NK-92 (cell line): ENCODE data around the gene ABHD12.
"Not testable (repeated sequence)": the region's sequence is repeated elsewhere in the genome, so short reads cannot be mapped to it uniquely, and the experiment has no call there.

Source experiments
- DNase-seq: peaks from one replicate; lab custom pipeline; 2025; ENCODE audit not compliant: unreplicated experiment; lab: John Stamatoyannopoulos, UW

The ABHD12 gene

DNA sequence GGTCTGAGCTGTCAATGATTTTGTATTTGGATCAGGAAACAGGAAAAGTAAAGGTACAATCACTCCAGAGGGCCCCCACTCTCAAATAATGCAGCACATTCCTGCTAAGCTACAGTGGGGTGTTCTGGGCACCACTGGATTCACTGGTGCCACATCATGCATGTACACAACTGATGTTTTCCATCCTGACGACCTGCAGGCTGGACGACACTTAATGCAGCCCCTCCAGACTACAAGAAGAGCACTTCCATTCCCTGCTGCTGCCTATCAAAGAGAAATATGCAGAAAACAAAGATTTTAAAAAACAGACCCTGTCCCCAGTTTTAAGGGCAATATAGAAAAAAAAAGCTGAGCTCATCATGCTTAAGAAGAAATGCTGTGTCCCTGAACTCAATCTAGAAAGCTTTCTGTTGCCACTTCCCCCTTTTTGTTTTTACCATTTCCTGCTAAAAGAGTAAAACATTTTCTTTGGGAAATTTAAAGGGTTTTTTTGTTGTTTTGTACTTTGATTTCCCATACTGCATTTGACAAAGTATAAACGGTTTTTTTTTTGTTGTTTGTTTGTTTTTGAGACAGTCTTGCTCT lies 35.5 kb downstream of the ABHD12 start:
- DNase-seq: no peak

DNA sequence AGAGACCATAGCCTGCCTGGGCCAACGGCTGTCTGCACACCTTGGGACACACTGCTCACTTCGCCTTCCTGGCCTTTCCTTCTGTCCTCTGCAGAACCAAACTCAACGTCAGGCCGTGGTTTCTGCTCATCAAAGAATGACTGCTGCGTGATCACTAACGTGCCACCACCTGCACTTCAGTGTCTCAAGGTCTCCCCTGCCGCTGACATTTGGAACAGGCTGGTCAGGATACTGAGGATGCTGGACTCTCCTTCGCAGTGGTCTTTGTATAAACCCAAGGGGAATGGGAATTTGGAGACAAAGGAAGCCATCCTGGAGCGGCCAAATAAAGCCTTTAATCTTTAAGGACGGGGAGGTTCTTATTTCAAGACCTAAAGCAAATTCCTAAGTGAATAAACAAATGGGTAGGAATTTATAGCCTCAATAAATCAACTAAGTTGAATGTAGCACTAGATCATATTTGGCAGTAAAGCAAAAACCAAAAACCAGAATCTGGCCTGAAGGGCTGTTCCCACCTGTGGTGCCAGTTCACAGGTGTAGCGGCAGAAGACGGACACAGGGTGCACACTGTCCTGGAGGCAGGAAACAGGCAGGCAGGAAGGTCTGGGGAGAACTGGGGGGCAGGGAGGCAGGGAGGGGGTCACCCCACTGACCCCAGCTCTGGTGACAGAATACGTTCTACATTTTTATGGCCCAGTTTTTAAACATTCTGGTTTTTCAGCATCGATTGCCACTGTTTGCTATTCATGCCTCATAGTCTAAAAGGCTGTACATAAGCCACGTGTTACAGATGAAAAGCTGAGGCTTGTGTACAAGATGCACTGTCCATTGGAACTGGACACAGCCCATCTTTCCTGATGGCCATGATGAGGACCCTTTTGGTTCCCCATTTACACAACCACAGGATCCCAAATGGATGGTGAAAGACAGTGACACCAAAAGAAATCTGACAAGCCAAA lies 36.6 kb downstream of the ABHD12 start:
- DNase-seq: no peak

DNA sequence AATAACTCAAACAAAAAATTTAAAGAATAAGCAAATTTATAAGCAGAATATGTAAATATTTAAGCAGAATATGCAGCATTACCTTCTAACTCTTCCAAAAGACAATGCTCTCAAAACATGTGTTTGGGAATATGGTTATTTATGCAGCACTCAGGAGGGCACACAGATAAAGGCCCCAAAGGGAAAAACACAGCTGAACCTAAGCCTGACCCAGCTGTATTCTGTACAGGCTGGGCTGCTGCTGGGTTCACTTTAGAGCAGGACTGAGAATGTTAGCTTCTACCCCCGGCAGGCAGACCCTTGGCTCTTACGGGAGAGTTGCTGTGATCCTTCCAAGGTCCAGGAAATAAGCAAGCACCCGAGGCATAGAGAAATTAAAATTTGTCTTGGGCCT lies 37.3 kb downstream of the ABHD12 start:
- no peak for DNase-seq

DNA sequence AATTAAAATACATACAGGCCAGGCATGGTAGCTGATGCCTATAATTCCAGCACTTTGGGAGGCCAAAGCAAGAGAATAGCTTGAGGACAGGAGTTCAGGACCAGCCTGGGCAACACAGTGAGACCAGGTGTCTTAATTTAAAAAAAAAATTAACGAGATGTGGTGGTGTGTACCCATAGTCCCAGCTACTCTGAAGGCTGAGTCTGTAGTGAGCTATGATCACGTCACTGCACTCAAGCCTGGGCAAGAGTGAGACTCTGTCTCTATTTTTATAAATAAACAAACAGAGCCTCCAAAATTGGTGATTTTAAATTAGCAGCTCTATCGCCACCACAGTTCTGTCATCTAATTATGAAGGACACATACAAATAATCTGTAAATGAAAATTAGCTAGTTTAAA lies 37.9 kb downstream of the ABHD12 start:
- DNase-seq: no peak

DNA sequence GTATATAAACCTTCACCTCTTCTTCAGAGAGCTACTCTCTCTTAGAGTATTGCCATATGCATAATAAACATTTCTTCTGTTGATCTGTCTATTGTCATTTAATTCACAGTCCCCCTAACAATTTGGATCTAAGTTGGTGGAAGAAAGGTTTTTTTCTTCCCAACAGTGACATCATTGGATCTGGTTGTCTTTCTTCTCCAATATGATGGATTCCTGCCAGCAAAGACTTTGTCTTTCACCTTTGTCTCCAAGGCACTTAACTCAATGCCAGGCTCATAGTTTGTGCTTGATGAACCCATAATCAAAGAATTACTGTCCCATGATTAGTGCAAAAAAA lies 39.6 kb downstream of the ABHD12 start:
- DNase-seq: no peak

DNA sequence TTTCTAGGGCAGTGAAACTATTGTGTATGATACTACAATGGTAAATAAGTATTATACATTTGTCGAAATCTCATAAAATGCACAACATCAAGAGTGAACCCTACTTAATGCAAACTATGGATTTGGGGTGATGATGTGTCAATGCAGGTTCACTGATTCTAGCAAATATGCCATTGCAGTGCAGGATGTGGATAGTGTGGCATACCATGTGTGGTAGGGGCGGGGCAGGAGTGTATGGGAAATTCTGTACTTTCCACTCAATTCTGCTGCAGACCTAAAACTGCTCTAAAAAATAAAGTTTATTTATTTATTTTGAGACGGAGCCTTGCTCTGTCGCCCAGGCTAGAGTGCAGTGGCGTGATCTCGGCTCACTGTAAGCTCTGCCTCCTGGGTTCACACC lies 44.3 kb downstream of the ABHD12 start:
- no peak for DNase-seq

DNA sequence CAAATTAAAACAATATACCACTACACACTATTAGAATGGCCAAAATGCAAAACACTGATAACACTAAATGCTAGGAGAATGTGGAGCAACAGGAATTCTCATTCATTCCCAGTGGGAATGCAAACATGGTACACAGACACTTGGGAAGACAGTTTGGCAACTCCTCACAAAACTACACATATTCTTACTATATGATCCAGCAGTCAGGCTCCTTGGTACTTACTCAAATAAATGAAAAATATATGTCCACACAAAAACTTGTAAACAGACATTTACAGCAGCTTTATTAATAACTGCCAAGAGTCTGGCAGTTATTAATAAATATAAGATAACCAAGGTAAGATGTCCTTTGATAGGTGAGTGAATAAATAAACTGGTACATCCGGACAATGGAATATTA lies 44.9 kb downstream of the ABHD12 start:
- no peak for DNase-seq

DNA sequence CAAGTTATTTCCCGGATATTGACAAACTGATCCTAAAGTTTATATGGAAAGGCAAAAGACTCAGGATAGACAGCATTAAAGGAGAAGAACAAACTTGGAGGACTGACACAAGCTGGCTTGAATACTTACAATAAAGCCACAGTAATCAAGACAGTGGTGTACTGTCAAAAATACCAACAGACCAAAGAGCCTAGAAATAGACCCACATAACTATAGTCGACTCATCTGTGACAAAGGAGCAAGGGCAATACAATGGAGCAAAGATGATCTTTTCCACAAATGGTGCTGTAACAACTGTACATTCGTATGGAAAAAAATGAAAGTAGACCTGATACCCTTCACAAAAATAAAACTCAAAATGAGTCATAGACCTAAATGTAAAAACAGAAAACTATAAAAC lies 46.0 kb downstream of the ABHD12 start:
- DNase-seq: no peak

DNA sequence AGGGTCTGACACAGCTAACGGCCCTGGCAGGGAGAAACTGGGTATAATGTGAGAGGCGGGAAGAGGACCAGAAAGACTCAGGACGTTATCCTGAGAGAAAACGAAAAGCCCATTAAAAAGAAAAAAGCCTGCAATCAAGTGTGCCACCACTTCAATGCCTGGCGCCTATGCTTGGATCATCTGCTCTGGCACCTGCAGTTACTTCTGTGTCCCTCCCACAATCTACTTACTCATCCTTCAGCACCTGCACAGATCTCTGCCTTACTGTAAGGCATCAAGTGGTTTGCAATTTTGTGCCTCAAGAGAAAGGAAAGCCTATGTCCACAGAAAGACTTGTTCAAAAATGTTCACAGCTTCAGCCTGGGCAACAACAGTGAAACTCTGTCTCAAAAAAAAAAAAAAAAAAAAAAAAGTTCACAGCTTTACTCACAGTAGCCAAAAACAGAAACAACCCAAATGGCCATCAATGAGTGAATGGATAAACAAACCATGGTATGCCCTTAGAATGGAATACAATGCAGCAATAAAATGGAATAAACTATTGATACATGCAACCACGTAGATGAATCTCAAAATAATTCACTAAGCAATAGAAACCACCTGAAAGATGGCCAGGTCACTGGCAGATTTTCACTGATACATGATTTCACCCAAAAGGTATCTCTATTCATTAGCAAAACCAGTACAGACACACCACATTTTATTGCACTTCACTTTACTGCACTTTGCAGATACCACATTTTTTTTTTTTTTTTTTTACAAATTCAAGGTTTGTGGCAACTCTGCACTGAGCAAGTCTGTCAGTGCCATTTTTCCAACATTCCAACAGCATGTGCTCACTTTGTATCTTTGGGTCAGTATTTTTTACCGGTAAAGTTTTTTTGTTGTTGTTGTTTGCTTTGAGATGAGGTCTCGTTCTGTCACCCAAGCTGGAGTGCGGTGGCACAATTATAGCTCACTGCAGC lies 48.6 kb downstream of the ABHD12 start:
- DNase-seq: no peak

DNA sequence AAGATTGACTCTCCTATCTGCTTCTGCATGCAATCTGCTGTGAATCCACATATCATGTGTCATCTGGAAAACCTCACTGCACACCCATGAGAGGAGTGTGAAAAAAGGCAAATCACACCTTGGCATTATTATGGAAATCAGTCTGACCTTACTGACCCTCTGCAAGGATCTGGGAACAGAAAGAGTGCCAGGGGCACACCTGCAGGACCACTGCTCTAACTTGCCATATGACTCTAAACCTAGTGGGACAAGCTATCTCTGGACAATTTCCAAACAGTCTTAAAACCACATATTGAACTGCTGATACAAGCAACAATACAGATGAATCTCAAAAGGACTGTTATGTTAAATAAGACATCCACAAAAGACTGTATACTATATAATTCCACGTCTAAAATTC lies 50.3 kb downstream of the ABHD12 start:
- no peak for DNase-seq

DNA sequence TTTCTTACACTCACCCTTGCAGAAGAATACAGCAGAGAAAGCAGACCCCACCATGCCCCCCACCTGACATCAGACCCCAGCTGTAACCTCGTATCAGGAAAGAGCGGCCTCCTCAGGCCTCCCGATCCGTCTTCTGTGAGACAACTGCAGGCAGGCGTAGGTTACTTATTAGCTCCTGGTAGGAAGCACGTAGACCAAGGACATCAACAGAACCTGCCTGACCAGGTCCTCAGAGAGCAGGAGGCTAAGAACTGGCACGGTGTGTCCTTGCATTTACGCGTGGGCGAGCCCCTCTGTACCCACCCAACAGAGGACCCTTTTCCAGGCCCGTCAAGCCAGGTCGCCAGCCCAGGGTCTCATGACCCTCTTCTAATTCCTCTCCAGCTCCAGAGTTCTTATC lies 51.0 kb downstream of the ABHD12 start:
- no peak for DNase-seq

DNA sequence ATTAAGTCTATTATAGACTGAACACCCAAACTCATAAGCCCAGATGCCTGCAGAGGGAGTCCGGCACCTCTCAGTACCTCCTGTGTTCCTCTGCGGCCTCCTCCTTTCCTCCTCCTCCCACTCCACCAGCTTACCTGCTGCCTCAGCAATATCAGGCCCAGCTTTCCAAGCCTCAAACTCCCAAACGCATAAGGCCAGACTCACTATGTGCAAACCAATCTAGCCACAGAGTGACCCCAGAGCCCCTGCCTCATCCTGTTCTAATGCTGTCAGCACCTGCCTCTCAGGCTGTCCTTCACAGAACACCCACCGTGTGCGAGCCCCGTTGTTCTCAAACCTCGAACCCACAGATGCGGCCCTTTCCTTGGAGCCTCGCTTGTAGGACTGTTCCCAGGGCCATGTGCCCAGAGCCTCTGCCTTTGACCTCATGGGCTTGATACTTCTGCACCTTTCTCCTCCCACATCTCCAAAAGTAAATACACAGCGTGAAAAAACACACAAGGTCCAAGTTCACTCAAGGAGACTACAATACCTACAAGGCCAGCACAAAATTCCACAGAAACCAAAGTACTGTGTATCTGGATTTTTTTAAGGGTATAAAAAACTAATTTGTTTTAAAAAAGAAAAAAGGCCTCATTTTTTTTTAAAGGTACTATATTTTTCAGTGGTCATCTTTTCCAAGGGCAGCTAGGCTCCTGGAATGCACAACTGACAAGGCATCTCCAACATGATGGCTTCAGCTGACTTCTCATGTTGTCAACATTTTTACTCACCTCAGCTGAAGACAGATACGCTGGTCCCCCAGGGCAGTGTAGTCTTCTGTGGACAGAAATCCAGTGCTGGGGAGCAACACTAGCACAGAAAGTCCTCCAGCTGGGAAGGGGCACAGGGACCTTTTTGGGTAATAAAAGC lies 52.3 kb downstream of the ABHD12 start:
- DNase-seq: no peak

DNA sequence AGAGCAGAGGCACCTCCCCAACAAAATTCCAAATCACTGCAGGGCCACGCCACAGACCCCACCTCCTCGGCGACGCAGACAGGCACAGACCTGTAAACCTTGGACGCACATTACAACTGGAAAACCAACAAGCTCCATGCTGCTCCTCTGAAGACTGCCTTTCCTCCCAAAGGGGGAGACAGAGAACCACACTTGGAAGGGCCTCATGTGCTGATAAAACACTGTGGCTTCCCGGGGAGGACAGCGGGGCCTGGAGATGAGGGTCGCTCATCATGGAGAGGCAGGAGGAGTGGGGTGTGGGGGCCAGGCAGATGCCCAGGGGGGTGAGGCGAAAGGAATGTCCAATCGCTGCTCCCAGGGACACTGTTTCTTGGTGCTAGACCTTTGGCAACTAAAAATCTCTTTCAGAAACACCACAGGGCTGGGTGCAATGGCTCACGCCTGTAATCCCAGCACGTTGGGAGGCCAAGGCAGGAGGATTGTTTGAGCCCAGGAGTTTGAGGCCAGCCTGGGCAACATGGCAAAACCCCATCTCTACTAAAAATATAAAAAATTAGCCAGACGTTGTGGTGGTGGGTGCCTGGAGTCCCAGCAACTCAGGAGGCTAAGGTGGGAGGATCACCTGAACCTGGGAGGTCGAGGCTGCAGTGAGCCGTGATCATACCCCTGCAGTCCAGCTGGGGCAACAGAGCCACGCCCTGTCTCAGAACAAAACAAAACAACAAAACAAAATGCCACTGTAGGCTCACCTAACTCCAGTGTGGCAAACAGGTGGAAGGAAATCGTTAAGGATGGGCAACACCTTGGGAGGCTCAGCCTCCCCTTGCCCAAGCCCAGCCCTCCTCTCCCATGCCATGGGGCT lies 53.8 kb downstream of the ABHD12 start:
- DNase-seq: no peak

DNA sequence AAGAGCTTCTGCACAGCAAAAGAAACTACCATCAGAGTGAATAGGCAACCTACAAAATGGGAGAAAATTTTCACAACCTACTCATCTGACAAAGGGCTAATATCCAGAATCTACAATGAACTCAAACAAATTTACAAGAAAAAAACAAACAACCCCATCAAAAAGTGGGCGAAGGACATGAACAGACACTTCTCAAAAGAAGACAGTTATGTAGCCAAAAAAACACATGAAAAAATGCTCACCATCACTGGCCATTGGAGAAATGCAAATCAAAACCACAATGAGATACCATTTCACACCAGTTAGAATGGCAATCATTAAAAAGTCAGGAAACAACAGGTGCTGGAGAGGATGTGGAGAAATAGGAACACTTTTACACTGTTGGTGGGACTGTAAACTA lies 55.7 kb downstream of the ABHD12 start:
- DNase-seq: not testable (repeated sequence)

DNA sequence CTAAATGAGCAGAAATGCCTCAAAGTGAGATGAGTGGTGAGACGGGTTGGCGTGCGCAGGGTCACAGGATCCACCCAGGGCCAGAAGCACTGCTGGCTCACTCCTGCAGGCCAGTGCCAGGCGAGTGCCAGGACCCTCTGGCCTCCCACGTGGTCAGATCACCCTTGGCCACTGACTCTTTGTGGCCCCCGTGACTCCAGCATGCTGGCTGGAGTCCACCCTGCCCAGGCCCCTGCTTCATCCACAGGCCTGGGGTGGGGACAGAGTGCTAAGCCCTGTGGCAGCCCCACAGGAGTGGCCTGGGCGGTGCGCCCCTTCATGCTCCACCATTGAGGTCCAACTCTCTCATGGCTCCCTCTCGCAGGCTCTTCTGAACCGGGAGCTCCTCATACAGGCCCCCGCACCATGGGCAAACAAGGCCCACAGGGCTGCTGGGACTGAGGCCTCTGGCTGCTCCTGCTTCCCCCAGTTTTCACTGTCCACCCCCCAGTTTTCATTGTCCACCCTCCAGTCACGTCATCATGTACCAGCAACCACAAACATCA lies 61.6 kb downstream of the ABHD12 start:
- DNase-seq: no peak

DNA sequence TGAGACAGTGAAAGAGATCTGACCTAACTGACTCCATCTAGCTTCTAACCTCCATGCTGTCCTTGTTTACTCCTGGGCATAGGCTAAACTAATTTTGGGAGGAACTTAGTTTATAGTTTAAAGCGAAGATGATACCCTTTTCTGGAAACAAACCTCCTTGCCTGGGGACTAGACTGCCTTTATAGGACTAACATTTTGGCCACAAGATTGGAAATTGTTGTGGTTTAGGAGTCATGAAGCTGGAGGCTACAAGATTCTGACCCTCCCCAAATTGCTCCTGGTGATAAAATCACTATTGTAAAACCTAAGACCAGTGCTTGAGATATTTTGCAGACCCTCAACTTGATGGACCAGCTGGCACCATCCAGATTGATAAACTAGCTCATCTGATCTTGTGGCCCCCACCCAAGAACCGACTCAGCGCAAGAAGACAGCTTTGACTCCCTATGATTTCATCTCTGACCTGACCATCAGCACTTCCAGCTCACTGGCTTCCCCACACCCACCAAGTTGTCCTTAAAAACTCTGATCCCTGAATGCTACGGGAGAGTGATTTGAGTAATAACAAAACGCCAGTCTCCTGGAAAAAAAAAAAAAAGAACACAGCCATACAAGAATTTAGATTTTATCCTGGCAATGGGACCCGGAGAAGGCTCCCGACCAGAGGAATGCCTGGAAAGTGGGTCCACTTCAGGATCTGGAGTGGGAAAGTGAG lies 63.0 kb downstream of the ABHD12 start:
- DNase-seq: no peak

DNA sequence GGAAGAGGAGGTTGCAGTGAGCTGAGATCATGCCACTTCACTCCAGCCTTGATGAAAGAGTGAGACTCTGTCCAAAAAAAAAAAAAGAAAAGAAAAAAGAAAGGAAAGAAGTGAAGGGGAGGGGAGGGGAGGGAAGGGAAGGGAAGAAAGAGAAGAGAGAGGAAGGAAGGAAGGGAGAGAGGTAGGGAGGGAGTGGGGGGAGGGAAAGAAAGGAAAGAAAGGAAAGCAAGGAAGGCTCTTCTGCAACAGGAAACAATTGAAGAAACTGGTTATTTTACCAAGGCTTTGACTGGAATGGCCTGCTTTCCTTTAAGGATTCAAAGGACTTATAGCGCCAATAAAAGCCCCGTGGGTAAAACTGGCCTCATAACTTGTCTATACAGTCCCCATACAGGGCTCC lies 64.6 kb downstream of the ABHD12 start:
- no peak for DNase-seq

DNA sequence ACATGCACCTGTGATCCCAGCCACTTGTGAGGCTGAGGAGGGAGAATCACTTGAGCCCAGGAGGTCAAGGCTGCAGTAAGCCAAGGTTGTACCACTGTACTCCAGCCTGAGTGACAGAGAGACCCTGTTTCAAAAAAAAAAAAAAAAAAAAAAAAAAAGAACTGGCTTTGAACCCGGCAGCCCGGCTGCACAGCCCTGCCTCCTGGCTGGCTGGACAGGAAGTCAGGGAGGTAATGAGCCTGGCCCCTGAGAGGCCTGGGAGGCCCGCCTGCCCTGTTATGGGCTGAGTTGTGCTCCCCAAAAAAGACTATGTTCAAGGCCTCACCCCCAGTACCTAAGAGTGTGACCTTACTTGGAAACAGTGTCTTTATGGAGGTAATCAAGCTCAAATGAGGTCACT lies 65.6 kb downstream of the ABHD12 start:
- DNase-seq: no peak

DNA sequence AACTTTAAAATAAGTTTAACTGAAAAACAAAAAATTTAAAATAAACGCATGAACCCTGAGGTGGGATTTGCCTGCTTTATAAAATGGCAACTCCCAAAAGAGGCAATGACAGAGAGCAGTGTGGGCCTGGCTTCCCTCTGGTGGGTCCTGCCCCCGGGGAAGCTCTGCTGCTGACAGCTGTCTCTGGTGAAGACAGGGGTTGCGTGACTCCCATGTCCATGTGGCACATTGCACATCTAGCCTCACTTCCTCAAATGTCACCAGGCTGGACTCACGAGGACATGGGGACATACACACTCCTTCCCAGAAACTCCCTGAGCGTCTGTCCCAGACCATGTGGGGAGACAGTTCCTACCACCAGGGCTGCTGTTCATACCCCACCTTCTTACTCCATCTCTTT lies 66.2 kb downstream of the ABHD12 start:
- DNase-seq: no peak
